Endothelial cell of umbilical vein (primary cell): ENCODE measurements around the gene F2. TPM values are rescaled to one million over a fixed set of nuclear protein-coding genes. Genes with fewer than 3 reads are reported as not detected.

Experiments
- BruUV-seq: library from RNA; stranded (reverse); fragments of 400-500 nt; replicated peaks from 2 replicates; lab custom pipeline; 2021; lab: Mats Ljungman, UMichigan
- CTCF ChIA-PET: fragments of 300-600, 350-600 bp; sonication (Branson Sonifier 250); formaldehyde crosslinking; loops from one replicate; lab custom pipeline; 2021; ENCODE audit warnings: antibody characterized with exemption, inconsistent platforms; lab: Charles Lee
- POLR2A ChIA-PET: fragments of 300-600, 350-600 bp; sonication (Branson Sonifier 250); formaldehyde crosslinking; loops from one replicate; lab custom pipeline; 2021; ENCODE audit warnings: antibody characterized with exemption, inconsistent platforms; lab: Charles Lee
- DNase-seq: peaks from one replicate; pipeline ENCODE4 v3.0.0-alpha.2; 2011; ENCODE audit warnings: low read depth, low spot score
- FAIRE-seq: peaks from 2 replicates; lab custom pipeline; 2011; peaks lifted over from hg19 to GRCh38; lab: Jason Lieb, UNC
- H2AFZ ChIP-seq: 2 replicates; pipeline ENCODE4 v1.6.0; 2012; ENCODE audit warnings: low read depth, low read length, control low read depth, inconsistent platforms
- H3K27ac ChIP-seq: 2 replicates; pipeline ENCODE4 v1.5.1; 2011; ENCODE audit warnings: low read depth, mild to moderate bottlenecking, control low read depth, low read length, moderate library complexity; ENCODE audit not compliant: insufficient read depth
- H3K27me3 ChIP-seq, 2 experiments: 2 replicates each; pipeline versions ENCODE4 v1.6.0 to v1.6.1; 2011; ENCODE audit warnings: low read length in 2 of 2, mixed read lengths in 1 of 2; ENCODE audit not compliant: control insufficient read depth in 2 of 2, insufficient read depth in 2 of 2
- H3K36me3 ChIP-seq, 2 experiments: 2 replicates in 1 of 2; 3 replicates in 1 of 2; pipeline ENCODE4 v1.5.1; 2011; ENCODE audit warnings: low read length in 2 of 2, mild to moderate bottlenecking in 1 of 2, moderate library complexity in 1 of 2; ENCODE audit not compliant: control insufficient read depth in 2 of 2, insufficient read depth in 2 of 2; ENCODE audit errors: extremely low read depth in 1 of 2
- H3K4me1 ChIP-seq: 3 replicates; pipeline ENCODE4 v1.5.1; 2011; ENCODE audit warnings: mild to moderate bottlenecking, low read length; ENCODE audit not compliant: control insufficient read depth, insufficient read depth; ENCODE audit errors: extremely low read depth
- H3K4me2 ChIP-seq: 2 replicates; pipeline ENCODE4 v1.6.1; 2011; ENCODE audit warnings: low read length, control low read depth, mixed read lengths; ENCODE audit not compliant: insufficient read depth
- H3K4me3 ChIP-seq, 3 experiments: fragments of 200-600 bp in 1 of 3; sonication (generic), shearing (Covaris generic) in 1 of 3; replicated peaks in 1 of 3; 2 replicates each; pipeline ENCODE4 v1.5.1; 2011 to 2016; ENCODE audit warnings: control low read depth in 3 of 3, low read length in 3 of 3, mild to moderate bottlenecking in 2 of 3, inconsistent platforms in 1 of 3, low read depth in 1 of 3, moderate library complexity in 1 of 3; ENCODE audit not compliant: insufficient read depth in 1 of 3
- H3K79me2 ChIP-seq: 2 replicates; pipeline ENCODE4 v1.6.0; 2012; ENCODE audit warnings: low read length, inconsistent platforms; ENCODE audit not compliant: control insufficient read depth, insufficient read depth
- H3K9ac ChIP-seq: replicated peaks from 2 replicates; pipeline ENCODE3; 2011; ENCODE audit warnings: low read length, control low read depth; ENCODE audit not compliant: insufficient read depth; ENCODE audit errors: extremely low read depth
- H3K9me1 ChIP-seq: replicated peaks from 3 replicates; pipeline ENCODE4 v1.6.0; 2011; ENCODE audit warnings: mild to moderate bottlenecking, low read length; ENCODE audit not compliant: control insufficient read depth, insufficient read depth; ENCODE audit errors: extremely low read depth
- H3K9me3 ChIP-seq: replicated peaks from 2 replicates; pipeline ENCODE4 v1.5.1; 2012; ENCODE audit warnings: low read length, inconsistent platforms; ENCODE audit not compliant: control insufficient read depth, insufficient read depth
- H4K20me1 ChIP-seq: replicated peaks from 2 replicates; pipeline ENCODE3; 2011; ENCODE audit warnings: mild to moderate bottlenecking, low read length; ENCODE audit not compliant: control insufficient read depth, insufficient read depth; ENCODE audit errors: extremely low read depth
- CTCF ChIP-seq, 2 donors: IDR thresholded peaks; 1 replicate in 1 of 2; 2 replicates in 1 of 2; pipeline ENCODE4 v1.5.1; 2011; ENCODE audit warnings: low read length in 2 of 2, mild to moderate bottlenecking in 2 of 2, moderate library complexity in 2 of 2, control low read depth in 1 of 2, inconsistent platforms in 1 of 2, low read depth in 1 of 2; ENCODE audit not compliant: insufficient read depth in 1 of 2; ENCODE audit errors: extremely low read depth in 1 of 2
- FOS ChIP-seq: IDR thresholded peaks from 2 replicates; pipeline ENCODE4 v1.6.1; 2011; ENCODE audit warnings: mild to moderate bottlenecking, low read length, moderate library complexity, borderline replicate concordance; ENCODE audit not compliant: insufficient read depth
- GATA2 ChIP-seq: IDR thresholded peaks from 2 replicates; pipeline ENCODE4 v1.7.0; 2011; ENCODE audit warnings: low read depth, mild to moderate bottlenecking, moderate library complexity, mixed read lengths, low read length; ENCODE audit not compliant: insufficient read length, insufficient read depth
- MYC ChIP-seq: IDR thresholded peaks from one replicate; pipeline ENCODE4 v1.6.1; 2011; ENCODE audit warnings: mild to moderate bottlenecking, low read depth, low read length
- POLR2A ChIP-seq: IDR thresholded peaks from 2 replicates; pipeline ENCODE4 v1.6.1; 2012; ENCODE audit warnings: low read depth, mild to moderate bottlenecking, control low read depth, low read length
- dilution Hi-C: fragments of 300-500 bp; cut with MboI; formaldehyde crosslinking; loops from one replicate; pipeline ENCODE4 v1.15.0; 2019; ENCODE audit warnings: low sequenced_read_pairs; ENCODE audit not compliant: extremely low pct_ligation_motif_present
- intact Hi-C: fragments of 100-400 bp; cut with micrococcal nuclease; formaldehyde crosslinking; loops from one replicate; pipeline ENCODE4 v1.10.0; 2022
- polyA plus RNA-seq, 4 experiments: library from polyadenylated mRNA; depleted of rRNA in 3 of 4; stranded (reverse) in 3 of 4; unstranded in 1 of 4; fragments of >200 nt; gene quantifications; 2 replicates each; pipeline versions ENCODE4 v1.2.1 to v1.2.3, GENCODE V29; 2011 to 2012; ENCODE audit warnings: missing spikeins in 1 of 4
- total RNA-seq: library from RNA; stranded (reverse); gene quantifications from 2 replicates; pipeline ENCODE4 v1.2.3, GENCODE V29; 2021

The F2 gene
- total and polyA plus RNA-seq, 2 donors (not counting 3 experiments of a cell fraction or from before 2014, with no cell fraction given): 0.04 TPM; not detected in 1

- H3K9me3 ChIP-seq: no peaks in the 10 kb centered on the region
- intact Hi-C loops: no loop called here
- peaks cover 5 to 33% of the 10 kb centered on the region in 2 experiments for H3K36me3 ChIP-seq
- dilution Hi-C loops: no loop called here
- no peak for DNase-seq
- no peak overlapping the region for H3K27ac ChIP-seq
- H3K9ac ChIP-seq: no peak overlapping the region
- H4K20me1 ChIP-seq: no peaks in the 10 kb centered on the region
- no peaks in the 10 kb centered on the region for H3K9me1 ChIP-seq
- no peak overlapping the region for H3K4me2 ChIP-seq
- no peaks in the 10 kb centered on the region for H3K27me3 ChIP-seq
- BruUV-seq: no TSS peak
- TF ChIP-seq POLR2A: no peak
- TF ChIP-seq CTCF (IDR thresholded peaks at IDR 0.05; ENCODE audit: extremely low read depth in 1 of 2, insufficient read depth in 1 of 2, low read depth in 1 of 2, low read length in 2 of 2): no peak
- TF ChIP-seq GATA2: no peak
- TF ChIP-seq FOS: no peak
- no peak for TF ChIP-seq MYC
- no peak for FAIRE-seq
- H2AFZ ChIP-seq: no peak overlapping the region
- CTCF ChIA-PET: interaction anchor here (1.1 to 1.9 kb wide), 3 partner anchors 10 to 27 kb away, joined by 3 to 6 read pairs (median 3); partner anchors contain the start of genes ARHGAP1 and ZNF408
- H3K4me3 ChIP-seq: no peak overlapping the region
- no peaks in the 10 kb centered on the region for H3K4me1 ChIP-seq
- no peaks in the 10 kb centered on the region for H3K79me2 ChIP-seq
- POLR2A ChIA-PET: no interaction called here
These were observed 45.1 kb upstream of the F2 start for GRCh38 chr11:46673713-46674462.
